ENCODE results near the gene SEMA6D.
"Not testable (repeated sequence)": the region's sequence is repeated elsewhere in the genome, so short reads cannot be mapped to it uniquely, and the experiment has no call there.

SEMA6D gene

DNA sequence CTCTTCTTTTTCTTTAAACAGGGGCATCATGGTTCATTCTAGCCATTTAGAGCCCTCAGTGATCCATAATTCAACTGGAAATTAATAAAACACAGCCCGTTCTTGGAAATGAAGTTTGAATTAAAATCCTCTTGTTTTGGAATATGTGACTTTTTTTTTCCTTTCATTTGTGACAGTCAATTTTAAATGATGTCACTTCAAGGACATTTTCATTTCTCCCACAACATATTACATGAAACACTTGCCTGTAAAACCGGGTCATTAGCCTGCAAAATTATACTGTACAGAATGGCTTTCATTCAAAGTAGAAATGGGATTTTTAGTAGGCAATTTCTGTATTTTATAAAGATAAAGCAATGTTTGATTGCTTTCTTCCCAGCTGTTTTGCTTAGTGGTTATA is 789 bp upstream of the SEMA6D start:
- no peak for DNase-seq

DNA sequence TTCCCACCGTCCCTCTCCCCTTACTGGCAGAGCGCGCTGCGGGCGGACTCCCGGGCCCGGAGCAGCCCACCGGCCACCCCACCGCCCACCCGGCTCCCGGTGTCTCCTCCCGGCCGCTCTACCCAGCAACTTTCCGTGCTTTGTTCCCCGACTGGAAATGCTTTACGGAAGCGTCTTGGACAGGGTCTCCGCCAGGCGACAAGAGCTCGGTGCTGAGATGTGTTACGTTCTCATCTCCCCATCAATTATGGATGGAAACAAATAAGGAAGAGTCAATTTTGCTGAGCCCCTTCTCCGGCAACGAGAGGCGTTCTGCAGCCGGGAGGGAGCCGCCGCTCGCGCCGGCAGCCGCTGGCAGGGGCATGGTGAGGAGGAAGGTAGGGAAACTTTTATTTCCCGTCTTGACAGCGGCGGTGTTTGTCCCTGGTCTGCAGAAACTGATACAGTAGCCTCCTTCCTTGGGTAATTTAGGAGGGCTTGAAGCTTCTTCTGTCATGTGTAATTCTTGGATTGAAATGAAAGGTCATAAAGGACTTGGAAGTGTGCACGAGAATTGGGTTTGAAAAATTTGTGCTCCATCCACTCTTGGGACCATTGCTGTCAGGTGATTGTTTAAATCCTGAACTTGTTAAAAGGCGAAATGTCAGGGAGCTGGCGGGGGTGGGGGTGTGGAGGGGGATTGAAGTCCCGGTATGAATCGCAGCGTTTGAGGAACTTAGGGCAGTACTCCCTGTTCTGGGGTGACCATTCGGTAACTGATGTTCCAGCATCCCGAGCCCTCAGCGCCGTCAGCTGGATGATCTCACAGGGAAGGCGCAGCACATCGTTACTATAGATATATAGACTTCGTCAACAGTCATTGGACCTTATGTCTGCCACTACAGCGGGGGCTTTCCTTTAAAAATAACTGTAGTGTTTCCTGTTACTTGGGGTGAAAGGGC is 1.5 kb downstream of the SEMA6D start:
- DNase-seq, result no peak

DNA sequence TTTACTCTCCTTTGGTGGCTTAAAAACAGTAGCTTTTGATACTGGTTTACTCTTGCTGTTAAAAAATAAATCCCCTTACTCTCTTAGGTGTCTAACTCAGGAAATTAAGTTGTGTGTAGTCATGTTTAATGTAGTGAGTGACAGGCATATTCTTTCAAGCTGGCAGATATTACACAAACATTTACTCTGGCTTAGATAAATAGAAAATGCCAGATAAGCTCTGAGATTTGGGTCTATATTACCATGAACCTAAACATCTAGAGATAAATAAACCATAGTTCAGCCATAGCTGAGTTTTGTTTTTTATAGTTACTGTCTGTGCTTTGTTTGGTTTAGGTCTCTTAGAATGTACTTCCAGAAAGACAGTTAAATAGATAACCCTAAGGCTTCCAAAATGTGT is 2.4 kb downstream of the SEMA6D start:
- DNase-seq, result no peak

DNA sequence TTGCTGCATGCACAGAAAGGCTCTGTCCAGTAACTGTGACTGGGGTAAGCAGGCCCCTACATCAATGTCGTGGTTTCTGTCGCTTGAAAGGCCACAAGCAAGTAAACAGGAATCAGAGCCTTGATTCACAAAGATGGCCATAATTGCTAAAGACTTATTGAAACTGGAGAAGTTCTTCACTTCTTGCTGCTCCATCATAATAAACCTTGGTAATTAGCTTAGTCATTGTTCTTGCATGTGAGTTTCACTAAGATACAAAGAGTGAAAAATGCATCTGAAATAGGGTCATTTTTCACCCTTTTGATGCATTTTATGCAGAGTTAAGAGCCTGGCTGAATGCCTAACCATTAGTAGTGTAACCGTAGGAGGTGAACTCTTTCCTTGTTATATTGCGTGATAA is 3.2 kb downstream of the SEMA6D start:
- DNase-seq, result no peak

- DNase-seq, result no peak
Observed at GRCh38 chr15:47721676-47722075, 4.4 kb downstream of the SEMA6D start.

DNA sequence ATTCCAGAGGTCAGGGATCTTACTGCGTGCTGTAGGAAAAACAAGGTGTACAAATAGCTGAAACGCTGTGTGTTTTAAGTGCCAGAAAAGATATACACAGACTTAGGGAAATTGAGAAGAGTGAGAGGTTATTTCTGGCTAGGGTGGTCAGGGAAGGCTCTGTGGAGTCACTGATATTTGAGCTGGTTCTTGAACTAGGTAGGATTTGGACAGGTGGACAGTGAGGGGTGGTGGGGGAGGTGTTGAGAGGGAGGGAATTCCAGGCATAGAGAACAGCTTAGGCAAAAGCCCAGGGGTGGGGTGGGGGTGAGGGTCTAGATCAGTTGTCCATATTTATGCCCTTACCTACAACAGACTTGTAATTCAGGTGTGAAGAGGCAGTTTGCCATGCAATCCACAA is 7.0 kb downstream of the SEMA6D start:
- no peak for DNase-seq

DNA sequence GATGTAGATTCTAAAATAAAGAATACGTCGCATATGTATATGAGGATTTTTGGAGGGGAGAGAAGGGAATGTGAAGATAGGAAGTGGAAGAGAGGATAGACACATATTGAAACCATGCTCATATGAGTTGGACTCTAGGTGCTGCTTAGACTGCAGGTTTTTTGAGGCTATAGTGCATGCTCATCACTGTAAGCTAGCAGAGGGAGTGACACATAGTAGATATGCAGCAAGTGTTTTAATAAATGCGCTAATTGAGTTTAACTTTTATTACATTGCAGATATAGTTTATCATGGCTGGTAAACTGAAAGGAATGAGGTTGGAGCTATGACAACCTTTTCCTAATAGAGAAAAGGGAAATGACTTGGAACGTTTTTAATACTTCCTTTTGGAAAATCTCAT is 7.7 kb downstream of the SEMA6D start:
- DNase-seq, result no peak

DNA sequence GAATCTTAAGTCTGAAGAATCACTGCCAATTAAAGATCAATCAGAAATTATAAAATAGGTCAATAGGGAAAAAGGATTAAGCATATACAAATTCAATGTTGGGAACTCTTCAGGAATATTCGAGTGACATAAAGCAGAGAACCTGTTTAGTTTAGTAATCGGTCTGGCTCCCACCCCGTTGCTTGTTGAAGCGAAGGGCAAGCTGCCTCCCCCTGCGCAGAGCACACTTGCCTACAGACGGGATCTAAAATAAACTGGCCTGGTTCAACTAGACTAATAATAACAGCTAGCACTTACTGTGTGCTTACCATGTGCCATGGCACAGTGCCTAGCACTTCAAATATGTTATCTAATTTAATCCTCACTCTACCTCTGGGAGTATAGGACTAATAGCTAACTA is 8.6 kb downstream of the SEMA6D start:
- DNase-seq, result no peak

DNA sequence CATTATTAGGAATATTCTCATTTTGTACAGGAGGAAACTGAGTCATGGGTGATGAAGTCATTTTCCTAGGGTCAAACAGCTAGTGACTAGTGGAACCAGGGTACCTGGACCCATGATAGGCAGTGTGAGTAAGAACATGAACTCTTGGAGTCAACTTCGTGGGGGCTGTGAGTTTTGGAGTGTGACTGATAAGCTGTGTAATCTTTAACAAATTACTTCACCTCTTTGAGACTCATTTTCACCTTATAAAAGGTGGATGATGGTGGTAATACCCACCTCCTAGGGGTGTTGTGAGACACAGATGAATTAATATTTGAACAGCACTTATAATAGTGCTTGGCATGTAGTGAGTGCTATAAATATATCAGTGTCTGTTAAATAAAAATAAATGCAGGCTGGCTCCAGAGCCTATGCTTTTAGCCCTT is 9.1 kb downstream of the SEMA6D start:
- DNase-seq, result no peak

GRCh38 chr15:47727137-47727536 is 9.8 kb downstream of the SEMA6D start:
- no peak for DNase-seq

DNA sequence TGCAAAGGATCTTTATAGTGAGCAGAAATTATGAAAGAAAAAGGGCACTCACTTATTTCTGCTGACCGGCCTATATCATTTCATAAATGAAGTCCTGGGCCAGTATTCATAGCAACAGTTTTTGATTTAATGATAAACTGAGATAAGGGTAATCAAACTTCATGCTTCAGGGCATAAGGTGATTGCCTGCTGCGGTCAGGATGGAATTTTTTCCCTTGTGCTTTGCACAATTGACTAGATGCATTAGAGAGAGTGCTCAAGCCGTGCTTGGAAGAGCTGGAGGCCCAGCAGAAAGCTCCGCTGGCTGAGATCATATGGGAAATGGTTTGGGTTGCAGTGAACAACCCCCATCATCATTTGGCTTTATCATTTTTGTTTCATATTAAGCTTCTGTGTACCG is 10.4 kb downstream of the SEMA6D start:
- DNase-seq, result no peak

- DNase-seq, result no peak
Observed at GRCh38 chr15:47728426-47728825, 11.1 kb downstream of the SEMA6D start.

- no peak for DNase-seq
Observed at GRCh38 chr15:47728886-47729285, 11.6 kb downstream of the SEMA6D start.

DNA sequence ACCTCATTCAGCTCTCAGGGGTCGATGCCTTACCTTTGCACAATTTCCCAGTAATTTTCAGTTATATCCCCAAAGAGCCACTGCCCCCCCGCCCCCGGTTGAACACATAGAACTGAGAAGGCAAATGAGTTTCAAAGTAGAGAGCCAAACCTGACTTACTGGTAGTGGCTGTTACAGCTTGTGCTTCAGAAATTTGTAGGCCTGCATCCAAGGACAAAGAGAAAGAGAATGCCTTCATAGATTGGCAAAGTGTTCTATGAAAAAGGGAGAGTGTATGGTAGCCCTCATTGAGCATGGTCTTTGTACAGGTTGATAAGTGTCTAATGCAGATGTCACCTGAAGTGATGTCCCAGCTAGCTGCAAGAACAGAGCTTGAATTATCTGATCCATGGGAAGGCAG is 13.9 kb downstream of the SEMA6D start:
- DNase-seq, result no peak

DNA sequence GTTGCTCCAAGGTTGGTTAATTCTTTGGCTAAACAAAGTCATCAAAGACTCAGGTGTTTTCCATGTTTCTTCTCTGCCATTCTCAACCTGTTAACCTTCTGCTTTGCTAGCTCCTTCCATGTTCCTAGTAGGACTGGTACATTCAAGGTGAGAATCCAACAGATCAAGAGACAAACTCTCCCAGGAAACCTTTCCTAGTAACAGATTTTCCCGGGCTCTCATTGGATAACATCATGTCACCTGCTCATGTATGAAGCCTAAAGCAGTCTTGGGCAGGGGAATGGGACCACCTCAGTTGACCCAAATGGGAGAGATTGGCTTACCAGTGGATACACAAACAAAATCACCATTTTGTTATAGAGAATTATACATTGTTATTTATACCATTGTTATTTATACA is 14.9 kb downstream of the SEMA6D start:
- no peak for DNase-seq

GRCh38 chr15:47733085-47733484 is 15.8 kb downstream of the SEMA6D start:
- no peak for DNase-seq

DNA sequence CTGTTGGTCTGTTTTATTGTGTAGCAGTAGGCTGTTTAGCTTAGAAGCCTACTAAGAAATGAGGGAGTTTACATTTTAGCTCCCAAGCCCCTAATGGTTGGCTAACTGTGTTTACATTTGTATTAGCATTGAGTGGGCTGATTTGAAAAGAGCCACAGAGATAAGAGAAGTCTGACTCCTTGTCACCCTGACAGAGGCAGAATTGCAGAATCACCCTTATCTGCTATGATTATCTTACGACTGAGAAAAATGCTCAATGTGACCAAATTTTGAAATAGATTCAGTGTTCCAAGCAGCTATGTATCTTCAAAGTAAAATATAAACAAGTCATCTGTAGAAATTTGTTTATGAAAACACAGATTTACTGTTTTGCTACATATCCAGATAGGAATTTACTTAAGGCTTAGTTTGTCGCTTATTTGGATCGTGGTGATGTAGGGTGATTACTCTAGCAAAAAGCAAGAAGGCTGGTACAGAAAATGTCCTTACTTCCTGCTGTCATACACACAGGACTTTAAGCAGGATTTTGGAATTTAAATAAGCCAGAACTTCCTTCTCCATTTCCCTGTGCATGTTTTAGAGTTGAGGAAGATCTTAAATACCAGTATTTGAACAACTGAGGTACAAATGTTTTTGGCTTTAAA is 19.0 kb downstream of the SEMA6D start:
- DNase-seq, result no peak

DNA sequence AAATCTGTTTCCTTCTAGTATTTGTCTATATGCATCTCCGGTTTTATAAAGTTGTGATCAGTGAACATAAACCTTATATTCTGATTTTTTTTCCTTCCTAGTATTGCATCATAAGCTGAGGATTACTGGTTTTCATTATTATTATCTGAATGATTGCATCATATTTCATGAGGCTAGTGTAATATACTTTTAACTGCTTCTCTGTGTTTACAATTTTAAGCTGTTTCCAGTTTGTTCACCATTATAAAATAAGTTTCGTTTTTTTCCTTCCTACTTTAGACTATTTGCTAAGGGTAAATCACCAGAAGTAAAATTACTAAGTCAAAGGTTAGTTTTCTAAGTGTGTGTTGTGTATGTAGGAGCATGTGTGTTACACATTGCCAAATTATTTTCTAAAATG is 20.2 kb downstream of the SEMA6D start:
- no peak for DNase-seq

DNA sequence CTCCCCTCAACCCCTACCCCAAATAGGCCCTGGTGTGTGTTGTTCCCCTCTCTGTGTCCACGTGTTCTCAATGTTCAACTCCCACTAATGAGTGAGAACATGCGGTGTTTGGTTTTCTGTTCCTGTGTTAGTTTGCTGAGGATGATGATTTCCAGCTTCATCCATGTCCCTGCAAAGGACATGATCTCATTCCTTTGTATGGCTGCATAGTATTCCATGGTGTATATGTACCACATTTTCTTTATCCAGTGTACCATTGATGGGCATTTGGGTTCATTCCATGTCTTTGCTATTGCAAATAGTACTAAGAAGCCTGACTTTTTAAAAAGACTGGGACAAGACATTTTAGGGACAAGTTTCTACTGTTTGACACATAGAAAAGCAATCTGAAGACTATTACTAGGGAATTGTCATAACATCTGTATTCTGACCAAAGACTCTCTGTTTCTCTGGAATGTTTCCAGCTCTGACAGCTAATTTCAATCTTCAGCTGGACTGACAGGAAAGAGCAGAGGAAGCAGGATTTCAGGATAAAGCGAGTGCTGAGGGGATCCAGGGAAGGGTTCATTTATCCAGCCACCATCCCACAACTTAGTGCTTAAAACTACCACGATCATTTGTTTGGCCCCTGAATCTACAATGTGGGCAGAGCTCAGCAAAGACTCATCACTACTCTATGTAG is 21.0 kb downstream of the SEMA6D start:
- DNase-seq, result not testable (repeated sequence)

DNA sequence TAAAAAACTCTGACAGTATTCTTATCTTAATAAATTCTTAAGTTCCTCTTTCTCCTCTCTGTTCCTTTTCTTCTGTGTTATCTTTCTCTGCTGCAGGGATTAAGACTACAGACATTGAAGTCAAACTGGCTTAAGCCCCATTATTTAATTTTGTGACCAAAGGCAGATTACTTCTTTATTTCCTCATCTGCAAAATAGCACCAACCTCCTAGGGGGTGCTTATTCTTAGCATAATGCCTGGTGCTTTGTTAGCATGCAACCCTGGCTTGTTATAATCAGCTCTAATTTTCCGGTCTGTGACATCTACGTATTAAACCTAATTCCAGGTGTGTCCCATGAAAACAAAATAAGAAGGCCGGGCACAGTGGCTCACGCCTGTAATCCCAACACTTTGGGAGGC is 23.8 kb downstream of the SEMA6D start:
- DNase-seq, result no peak

GRCh38 chr15:47741907-47742306 is 24.6 kb downstream of the SEMA6D start:
- DNase-seq, result no peak

GRCh38 chr15:47742334-47742733 is 25.0 kb downstream of the SEMA6D start:
- no peak for DNase-seq

- no peak for DNase-seq
Observed at GRCh38 chr15:47742742-47743141, 25.4 kb downstream of the SEMA6D start.

- no peak for DNase-seq
Observed at GRCh38 chr15:47743385-47743784, 26.1 kb downstream of the SEMA6D start.

All from RPMI8226 (cell line).